ENCODE data around the gene FBXO24.

- TF ChIP-seq CTCF (IDR thresholded peaks at IDR 0.05) (no peak), POLR2A (IDR thresholded peaks at IDR 0.05) (no peak)
These were observed 23.0 kb upstream of the FBXO24 start for GRCh38 chr7:100563100-100563564.

Measured in lower leg skin (tissue), 3 donors.